Ramos (cell line): ENCODE data around the gene SLC66A1.
"Not testable (repeated sequence)": the region's sequence is repeated elsewhere in the genome, so short reads cannot be mapped to it uniquely, and the experiment has no call there.

ENCODE experiments used
- in situ Hi-C: fragments of 300-500 bp; cut with MboI; formaldehyde crosslinking; loops from one replicate; pipeline ENCODE4 v1.14.3; 2022; ENCODE audit warnings: low sequenced_read_pairs; ENCODE audit not compliant: unreplicated experiment

Gene SLC66A1

GRCh38 chr1:19304081-19304480, 8.0 kb upstream of the SLC66A1 start:
- in situ Hi-C loops: not testable (repeated sequence)

- in situ Hi-C loops: no loop called here
Observed at GRCh38 chr1:19305880-19306279, 6.2 kb upstream of the SLC66A1 start.

GRCh38 chr1:19306941-19307340, 5.2 kb upstream of the SLC66A1 start:
- in situ Hi-C loops: no loop called here

GRCh38 chr1:19307794-19308508, 4.2 kb upstream of the SLC66A1 start:
- in situ Hi-C loops: no loop called here

- in situ Hi-C loops: no loop called here
Observed at GRCh38 chr1:19308509-19308907, 3.6 kb upstream of the SLC66A1 start.

GRCh38 chr1:19309123-19309813, 2.9 kb upstream of the SLC66A1 start:
- in situ Hi-C loops: no loop called here

- in situ Hi-C loops: no loop called here
Observed at GRCh38 chr1:19310061-19310460, 2.1 kb upstream of the SLC66A1 start.

- in situ Hi-C loops: no loop called here
Observed at GRCh38 chr1:19310720-19311502, 1.2 kb upstream of the SLC66A1 start.

GRCh38 chr1:19311503-19311930, 609 bp upstream of the SLC66A1 start:
- in situ Hi-C loops: no loop called here

GRCh38 chr1:19312782-19313635, 883 bp downstream of the SLC66A1 start:
- in situ Hi-C loops: no loop called here

GRCh38 chr1:19313636-19313959, 1.5 kb downstream of the SLC66A1 start:
- in situ Hi-C loops: no loop called here

GRCh38 chr1:19313961-19314882, 2.1 kb downstream of the SLC66A1 start:
- in situ Hi-C loops: no loop called here

GRCh38 chr1:19315378-19316198, 3.5 kb downstream of the SLC66A1 start:
- in situ Hi-C loops: no loop called here

GRCh38 chr1:19317126-19317910, 5.2 kb downstream of the SLC66A1 start:
- in situ Hi-C loops: no loop called here

GRCh38 chr1:19319196-19319595, 7.1 kb downstream of the SLC66A1 start:
- in situ Hi-C loops: no loop called here

- in situ Hi-C loops: no loop called here
Observed at GRCh38 chr1:19321071-19321470, 8.9 kb downstream of the SLC66A1 start.

GRCh38 chr1:19322481-19322880, 10.4 kb downstream of the SLC66A1 start:
- in situ Hi-C loops: no loop called here
